GM18861 (cell line): ENCODE results near the gene DECR2.
"Not testable (repeated sequence)": the region's sequence is repeated elsewhere in the genome, so short reads cannot be mapped to it uniquely, and the experiment has no call there.

Experiments
- ATAC-seq: cut with Tn5 transposase; IDR thresholded peaks from one replicate; pipeline ENCODE4 v1.9.1; 2021; ENCODE audit not compliant: unreplicated experiment

DECR2 gene

DNA sequence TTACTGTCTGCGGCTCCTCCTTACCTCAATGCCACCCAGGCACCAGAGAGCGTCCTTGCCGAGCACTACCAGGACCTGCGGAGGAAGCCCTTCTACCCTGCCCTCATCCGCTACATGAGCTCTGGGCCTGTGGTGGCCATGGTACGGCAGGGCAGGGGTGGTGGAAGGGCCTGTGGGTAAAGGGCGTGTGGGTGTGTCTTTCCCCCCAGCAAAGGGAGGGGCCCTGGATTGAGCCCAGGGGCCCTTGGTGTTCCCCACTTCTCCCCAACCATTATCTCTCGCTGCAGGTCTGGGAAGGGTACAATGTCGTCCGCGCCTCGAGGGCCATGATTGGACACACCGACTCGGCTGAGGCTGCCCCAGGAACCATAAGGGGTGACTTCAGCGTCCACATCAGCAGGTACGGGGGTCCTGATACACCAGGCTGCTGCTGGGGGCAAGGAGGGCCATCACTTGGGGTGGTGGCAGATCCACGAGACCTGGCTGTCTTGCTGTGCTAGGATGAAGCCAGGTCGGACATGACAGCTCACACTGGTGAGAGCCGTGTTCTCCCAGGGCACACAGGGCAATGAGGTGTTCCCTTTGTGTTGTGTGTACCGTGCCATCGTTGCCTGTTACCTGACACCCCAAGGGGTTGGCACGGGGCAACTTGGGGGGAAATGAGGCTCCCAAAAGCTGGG is 2.2 kb upstream of the DECR2 start:
- no peak for ATAC-seq

- no peak for ATAC-seq
These were observed 1.6 kb upstream of the DECR2 start for GRCh38 chr16:400061-400591.

GRCh38 chr16:404971-405486 is 3.3 kb downstream of the DECR2 start:
- ATAC-seq = no peak

GRCh38 chr16:405548-406506 is 4.1 kb downstream of the DECR2 start:
- no peak for ATAC-seq

- ATAC-seq = no peak
These were observed 5.6 kb downstream of the DECR2 start for GRCh38 chr16:407253-407652.

DNA sequence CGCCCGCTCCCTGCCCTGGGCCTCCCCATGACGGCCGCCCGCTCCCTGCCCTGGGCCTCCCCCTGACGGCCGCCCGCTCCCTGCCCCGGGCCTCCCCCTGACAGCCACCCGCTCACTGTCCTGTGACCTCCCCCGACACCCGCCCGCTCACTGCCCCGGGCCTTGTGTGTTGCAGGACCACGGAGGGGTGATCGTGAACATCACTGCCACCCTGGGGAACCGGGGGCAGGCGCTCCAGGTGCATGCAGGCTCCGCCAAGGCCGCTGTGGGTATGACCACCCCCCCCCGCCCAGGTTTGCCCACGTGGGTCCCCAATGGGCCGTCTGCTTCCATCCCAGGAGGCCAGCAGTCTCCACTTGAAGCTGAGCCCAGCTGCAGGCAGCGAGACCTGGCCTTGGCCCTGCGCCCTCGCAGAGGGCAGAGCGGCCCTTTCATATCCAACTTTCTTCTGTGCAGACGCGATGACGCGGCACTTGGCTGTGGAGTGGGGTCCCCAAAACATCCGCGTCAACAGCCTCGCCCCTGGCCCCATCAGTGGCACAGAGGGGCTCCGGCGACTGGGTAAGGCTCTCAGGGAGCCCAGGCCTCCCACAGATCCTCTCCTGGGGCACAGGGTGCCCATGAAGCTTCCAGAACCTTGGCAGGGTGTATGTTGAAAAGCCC is 9.0 kb downstream of the DECR2 start:
- ATAC-seq = no peak

- no peak for ATAC-seq
These were observed 10.0 kb downstream of the DECR2 start for GRCh38 chr16:411576-412265.

- ATAC-seq = no peak
These were observed 12.9 kb downstream of the DECR2 start for GRCh38 chr16:414395-415169.

- ATAC-seq = not testable (repeated sequence)
These were observed 13.4 kb downstream of the DECR2 start for GRCh38 chr16:415170-415498.

DNA sequence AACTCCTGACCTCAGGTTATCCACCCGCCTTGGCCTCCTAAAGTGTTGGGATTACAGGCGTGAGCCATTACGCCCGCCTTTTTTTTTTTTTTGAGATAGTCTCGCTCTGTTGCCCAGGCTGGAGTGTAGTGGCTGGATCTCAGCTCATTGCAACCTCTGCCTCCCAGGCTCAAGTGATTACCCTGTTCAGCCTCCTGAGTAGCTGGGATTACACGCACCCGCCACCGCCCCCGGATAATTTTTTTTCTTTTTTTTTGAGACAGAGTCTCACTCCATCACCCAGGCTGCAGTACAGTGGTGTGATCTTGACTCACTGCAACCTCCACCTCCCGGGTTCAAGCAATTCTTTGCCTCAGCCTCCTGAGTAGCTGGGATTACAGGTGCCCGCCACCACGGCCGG is 20.5 kb downstream of the DECR2 start:
- ATAC-seq = not testable (repeated sequence)

GRCh38 chr16:424033-424622 is 22.4 kb downstream of the DECR2 start:
- ATAC-seq = no peak

- ATAC-seq = no peak
These were observed 23.0 kb downstream of the DECR2 start for GRCh38 chr16:424623-425081.

GRCh38 chr16:425082-425718 is 23.5 kb downstream of the DECR2 start, which contains the start of gene RAB11FIP3:
RAB11FIP3 (plus strand) TSS chr16:425649; CDS start chr16:426007, 358 bp downstream.
- ATAC-seq = peak; percentile 80

- ATAC-seq = peak; percentile 21
These were observed 24.0 kb downstream of the DECR2 start for GRCh38 chr16:425740-426114.

GRCh38 chr16:426115-426905 is 24.6 kb downstream of the DECR2 start:
- ATAC-seq = peak; percentile 4

DNA sequence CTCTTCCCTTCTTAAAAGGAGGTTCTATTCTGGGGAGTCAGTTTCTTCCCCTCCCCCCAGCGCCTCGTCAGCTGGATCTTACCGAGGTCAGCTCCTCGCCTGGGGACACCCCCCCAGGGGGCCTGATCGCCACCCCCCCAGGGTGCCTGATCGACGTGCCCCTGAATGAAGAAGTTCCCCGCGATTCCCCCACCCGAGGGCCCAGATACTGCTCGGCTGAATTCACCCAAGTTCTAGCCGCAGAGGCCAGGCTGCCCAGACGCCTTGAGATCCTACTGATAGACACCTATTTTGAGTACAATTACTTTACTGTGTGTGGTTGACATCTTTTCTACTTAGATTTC is 25.2 kb downstream of the DECR2 start:
- ATAC-seq = no peak

- ATAC-seq = no peak
These were observed 25.6 kb downstream of the DECR2 start for GRCh38 chr16:427250-427649.

- ATAC-seq = no peak
These were observed 29.2 kb downstream of the DECR2 start for GRCh38 chr16:430904-431303.
